GM20000 (cell line): Measurements from ENCODE around the gene TEAD1.

Source experiments
- DNase-seq: peaks from one replicate; pipeline ENCODE4 v3.0.0; 2012; ENCODE audit warnings: low spot score
- TF ChIP-seq, protein P1 (sequence below): IDR thresholded peaks from 2 replicates; pipeline ENCODE4 v1.5.1; 2012; ENCODE audit warnings: mild to moderate bottlenecking, control low read depth; ENCODE audit errors: extremely low read depth, missing control alignments

The TEAD1 gene

DNA sequence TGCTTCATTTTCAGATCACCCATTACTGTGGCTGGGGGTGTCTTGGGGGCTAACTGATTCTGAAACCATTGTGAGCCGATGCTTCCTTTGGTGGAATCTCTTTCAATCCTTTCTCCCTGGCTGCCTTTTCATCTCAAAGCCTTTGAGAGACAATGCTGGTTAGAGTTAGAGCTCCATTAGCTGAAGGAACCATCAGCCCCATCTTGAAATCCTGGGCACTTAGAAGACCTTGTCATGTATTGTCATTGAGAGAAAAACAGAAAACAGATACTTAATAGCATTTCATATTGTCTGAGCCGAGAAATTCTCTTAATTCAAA, 6.7 kb downstream of the TEAD1 start:
- no peak for DNase-seq
- TF ChIP-seq, protein P1, sequence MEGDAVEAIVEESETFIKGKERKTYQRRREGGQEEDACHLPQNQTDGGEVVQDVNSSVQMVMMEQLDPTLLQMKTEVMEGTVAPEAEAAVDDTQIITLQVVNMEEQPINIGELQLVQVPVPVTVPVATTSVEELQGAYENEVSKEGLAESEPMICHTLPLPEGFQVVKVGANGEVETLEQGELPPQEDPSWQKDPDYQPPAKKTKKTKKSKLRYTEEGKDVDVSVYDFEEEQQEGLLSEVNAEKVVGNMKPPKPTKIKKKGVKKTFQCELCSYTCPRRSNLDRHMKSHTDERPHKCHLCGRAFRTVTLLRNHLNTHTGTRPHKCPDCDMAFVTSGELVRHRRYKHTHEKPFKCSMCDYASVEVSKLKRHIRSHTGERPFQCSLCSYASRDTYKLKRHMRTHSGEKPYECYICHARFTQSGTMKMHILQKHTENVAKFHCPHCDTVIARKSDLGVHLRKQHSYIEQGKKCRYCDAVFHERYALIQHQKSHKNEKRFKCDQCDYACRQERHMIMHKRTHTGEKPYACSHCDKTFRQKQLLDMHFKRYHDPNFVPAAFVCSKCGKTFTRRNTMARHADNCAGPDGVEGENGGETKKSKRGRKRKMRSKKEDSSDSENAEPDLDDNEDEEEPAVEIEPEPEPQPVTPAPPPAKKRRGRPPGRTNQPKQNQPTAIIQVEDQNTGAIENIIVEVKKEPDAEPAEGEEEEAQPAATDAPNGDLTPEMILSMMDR: no peak

DNA sequence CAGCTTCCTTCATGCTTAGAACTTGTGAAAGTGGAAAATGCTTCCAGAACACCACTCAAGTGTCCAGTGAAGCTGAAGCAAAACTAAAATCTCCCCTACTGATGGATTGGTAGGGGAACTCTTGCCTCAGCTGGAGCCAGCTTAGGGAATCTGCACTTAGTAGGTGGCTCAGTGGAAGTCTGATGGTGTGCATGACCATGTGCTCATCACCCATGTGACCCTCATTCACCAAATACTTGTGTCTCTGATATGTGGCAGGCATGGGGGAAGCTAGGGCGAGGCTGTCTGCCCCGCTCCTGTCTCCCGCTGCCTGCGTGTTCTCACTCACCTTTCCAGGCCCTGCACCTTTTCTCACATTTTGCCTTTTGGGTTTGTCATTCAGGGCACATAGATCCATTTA, 7.2 kb downstream of the TEAD1 start:
- TF ChIP-seq, protein P1: no peak
- no peak for DNase-seq

DNA sequence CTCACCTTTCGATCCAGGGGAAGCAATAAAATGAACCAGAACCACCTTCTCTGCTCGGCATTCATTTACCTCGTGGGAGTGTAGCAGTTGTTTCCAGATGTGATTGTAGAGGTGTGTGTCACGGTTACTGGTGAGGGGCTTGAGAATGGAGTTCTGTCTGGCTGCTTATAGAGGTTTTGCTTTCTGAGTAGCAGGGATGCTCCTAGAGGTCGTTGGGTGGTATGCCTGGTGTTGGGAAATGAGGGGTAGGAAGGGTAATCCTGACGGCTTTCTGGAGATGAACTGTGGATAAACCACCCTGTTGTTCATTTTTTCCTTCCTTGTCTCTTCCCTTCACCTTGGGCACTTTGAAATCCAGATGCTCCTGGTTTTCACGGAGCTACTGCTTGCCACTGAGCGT, 8.1 kb downstream of the TEAD1 start:
- DNase-seq: no peak
- TF ChIP-seq, protein P1: no peak

DNA sequence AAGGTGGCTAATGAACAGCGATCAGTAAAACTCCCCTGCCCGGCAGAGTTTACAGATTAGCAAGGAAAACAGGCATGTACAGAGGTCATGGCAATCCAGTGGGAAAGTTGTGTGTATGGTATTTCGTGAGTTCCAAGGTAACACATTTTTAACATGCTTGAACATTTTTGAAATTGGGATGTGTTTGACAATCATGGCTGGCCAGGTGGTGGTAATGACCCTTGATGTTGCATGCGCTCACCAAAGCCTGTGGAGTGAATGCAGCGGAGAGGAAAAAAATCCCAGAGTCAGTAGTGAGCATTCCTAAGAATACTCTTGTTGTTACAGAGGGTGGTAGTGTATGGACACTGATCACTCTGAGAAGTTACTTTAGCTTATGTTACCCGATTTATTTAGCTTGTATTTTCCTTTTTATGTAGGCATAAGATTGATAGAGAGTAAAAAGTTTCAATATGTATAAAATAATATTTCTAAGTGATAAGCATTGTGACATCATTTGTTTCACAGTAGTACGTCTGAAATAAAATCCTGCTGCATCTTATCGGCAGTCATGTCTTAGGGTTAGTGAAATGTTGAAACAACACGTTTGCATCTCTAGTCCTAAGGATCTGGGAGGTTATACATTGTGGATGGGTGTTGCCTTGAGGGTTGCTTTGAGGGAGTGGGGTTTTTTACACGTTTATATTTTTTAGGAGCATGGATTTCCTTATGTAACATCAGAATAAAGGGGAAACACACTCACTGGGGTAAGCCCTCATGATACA, 8.7 kb downstream of the TEAD1 start:
- TF ChIP-seq, protein P1: no peak
- no peak for DNase-seq

DNA sequence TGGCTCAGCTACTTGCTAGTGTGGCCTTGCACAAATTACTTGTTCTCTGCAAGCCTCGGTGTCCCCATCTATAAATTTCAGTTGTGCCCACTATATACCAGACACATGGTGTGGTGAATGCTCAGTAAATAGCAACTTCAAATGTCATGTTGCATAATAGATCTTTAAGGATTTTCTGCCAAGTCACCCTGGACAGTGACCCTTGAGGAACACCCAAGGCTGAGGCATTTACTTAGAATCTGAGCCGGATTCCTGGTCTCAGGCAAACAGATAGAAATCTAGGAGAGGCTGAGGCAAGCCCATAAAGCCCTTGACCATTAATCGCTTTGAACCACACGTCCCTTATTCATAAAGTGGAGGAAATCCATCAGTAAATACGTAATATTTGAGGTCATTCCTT, 9.7 kb downstream of the TEAD1 start:
- TF ChIP-seq, protein P1: no peak
- no peak for DNase-seq

DNA sequence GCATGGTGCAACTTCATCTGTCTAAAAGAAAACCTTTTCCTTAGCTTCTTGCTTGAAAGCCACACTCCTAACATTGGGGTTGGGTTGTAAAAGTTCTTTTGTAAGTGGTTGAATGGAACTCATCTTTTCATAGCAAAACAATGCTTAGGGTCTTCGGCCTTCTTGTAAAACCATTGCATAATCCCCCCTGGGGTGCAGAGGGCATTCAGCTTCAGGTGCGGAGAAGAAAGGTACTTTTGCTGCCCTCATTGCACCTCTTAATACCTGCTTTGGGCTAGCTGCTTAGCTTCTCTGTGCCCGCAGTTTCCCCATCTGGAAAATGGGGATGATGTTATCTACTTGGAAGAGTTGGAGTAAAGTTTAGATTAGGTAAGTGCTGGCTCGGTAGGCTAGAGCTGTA, 10.1 kb downstream of the TEAD1 start:
- TF ChIP-seq, protein P1: no peak
- no peak for DNase-seq

DNA sequence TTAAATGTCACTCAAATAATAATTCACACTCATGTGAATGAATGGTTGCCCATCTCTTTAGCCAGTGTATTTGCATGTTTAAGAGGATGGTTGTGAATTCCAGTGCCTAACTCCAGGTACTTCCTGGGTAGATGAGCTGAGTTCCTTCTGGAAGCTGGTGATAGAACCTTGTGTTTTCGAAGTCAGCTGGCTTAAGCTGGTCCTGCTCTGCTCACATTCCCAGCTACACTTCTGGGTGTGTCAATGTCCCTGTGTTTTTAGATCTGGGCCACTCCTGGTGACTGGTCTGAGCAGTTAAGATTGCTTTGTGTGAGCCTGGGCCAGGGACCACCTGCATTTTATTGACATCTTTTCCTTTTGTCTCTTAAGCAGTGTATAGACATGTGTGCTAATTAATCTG, 10.6 kb downstream of the TEAD1 start:
- no peak for DNase-seq
- TF ChIP-seq, protein P1: no peak
